ENCODE measurements around the gene SGF29.

Gene SGF29

DNA sequence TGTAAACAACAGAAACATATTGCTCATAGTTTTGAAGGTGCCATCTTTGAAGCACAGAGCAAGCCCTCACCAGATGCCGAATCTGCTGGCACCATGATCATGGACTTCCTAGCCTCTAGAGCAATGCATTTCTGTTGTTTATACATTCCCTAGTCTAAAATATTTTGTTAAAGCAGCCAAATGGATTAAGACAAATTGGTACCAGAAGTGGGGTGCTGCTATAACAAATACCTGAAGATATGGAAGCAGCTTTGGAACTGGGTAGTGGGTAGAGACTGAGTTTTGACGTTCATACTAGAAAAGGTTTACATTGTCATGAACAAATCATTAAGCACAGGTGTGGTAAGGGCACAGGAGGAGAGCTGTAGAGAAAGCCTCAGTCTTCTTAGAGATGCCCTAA lies 13.6 kb downstream of the SGF29 start:
- Mint-ChIP-seq H3K27me3 (no peaks in the 10 kb centered on the region), H3K36me3 (peaks cover 18% of the 10 kb centered on the region), H3K9me3 (peaks cover 6% of the 10 kb centered on the region), H3K27ac (no peak overlapping the region), H3K4me1 (peaks cover 11% of the 10 kb centered on the region), H3K4me3 (no peak overlapping the region)
- DNase-seq (ENCODE audit: low spot score in 2 of 2) (no peak), ATAC-seq (ENCODE audit: low read depth) (no peak)

DNA sequence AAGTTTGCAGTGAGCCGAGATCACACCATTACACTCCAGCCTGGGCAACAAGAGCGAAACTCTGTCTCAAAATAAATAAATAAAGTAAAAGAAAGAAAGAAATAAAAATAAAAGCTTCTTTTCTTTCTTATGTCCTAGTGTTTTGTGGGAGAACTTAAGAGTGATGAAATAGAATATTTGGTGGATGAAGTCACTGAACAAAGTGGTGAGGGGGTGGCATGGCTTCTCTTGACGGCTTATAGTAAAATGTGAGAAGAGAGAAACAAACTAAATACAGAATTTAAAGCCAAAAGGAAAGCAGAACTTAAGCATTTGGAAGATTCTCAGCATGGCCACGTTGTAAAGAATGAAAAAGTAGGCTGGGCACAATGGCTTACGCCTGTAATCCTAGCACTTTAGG lies 15.3 kb downstream of the SGF29 start:
- Mint-ChIP-seq H3K36me3 (peaks cover 21% of the 10 kb centered on the region), H3K27ac (no peak overlapping the region), H3K4me1 (peaks cover 18% of the 10 kb centered on the region), H3K27me3 (no peaks in the 10 kb centered on the region), H3K4me3 (no peak overlapping the region), H3K9me3 (peaks cover 6% of the 10 kb centered on the region)
- DNase-seq (ENCODE audit: low spot score in 2 of 2) (no peak), ATAC-seq (ENCODE audit: low read depth) (no peak)

- H3K4me3 Mint-ChIP-seq: no peak overlapping the region
- no peak for ATAC-seq (ENCODE audit: low read depth)
- DNase-seq (ENCODE audit: low spot score in 2 of 2): no peak
- H3K27ac Mint-ChIP-seq: no peak overlapping the region
- peaks cover 6% of the 10 kb centered on the region for H3K9me3 Mint-ChIP-seq
- H3K4me1 Mint-ChIP-seq: peaks cover 18% of the 10 kb centered on the region
- H3K36me3 Mint-ChIP-seq: peaks cover 20% of the 10 kb centered on the region
- H3K27me3 Mint-ChIP-seq: no peaks in the 10 kb centered on the region
These were observed 16.4 kb downstream of the SGF29 start for GRCh38 chr16:28569968-28570752.

DNA sequence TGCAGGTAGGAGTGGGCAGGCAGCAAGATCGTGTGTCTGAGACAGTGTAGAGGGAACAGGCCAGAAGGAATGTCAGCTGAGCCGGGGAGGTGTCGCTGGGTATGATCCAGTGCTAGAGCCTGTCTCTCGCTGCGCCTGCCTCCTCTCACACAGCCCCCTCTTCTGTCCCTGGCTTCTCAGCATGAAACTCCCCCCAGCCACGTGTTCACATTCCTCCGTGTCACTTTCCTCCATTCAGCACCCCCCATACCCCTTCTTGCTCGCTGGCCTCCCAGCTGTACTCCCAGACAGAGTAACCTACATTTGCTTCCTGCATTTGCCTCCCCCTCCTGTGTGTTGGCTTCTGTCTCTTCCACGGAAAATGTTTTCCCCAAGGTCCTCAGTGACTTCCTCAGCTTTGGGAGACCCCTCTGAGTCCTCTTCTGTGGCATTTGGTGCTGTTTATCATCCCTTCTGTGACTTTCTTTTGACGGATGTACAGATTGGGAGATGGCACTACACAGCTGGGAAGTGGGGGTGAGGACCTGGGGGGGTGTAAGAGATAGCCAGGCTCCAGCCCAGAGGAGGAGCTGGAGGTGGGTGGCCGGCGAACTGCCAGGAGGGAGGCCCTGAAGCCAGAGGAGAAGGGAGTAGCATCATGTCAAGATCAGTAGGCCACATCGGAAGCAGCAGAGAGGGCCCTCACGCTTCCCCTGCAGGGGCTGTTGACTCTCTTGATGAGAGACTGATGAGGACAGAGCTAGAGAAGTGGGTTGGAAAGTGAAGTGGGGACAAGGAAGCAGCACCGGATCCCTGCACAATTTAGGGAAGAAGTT lies 19.2 kb downstream of the SGF29 start:
- DNase-seq (ENCODE audit: low spot score in 2 of 2): no peak
- no peak for ATAC-seq (ENCODE audit: low read depth)
- no peak overlapping the region for H3K27ac Mint-ChIP-seq
- no peak overlapping the region for H3K4me3 Mint-ChIP-seq
- H3K4me1 Mint-ChIP-seq: peaks cover 14% of the 10 kb centered on the region
- no peaks in the 10 kb centered on the region for H3K9me3 Mint-ChIP-seq
- H3K36me3 Mint-ChIP-seq: peaks cover 8% of the 10 kb centered on the region
- H3K27me3 Mint-ChIP-seq: no peaks in the 10 kb centered on the region

- DNase-seq (ENCODE audit: low spot score in 2 of 2) (no peak), ATAC-seq (ENCODE audit: low read depth) (no peak)
- H3K27ac Mint-ChIP-seq: no peak overlapping the region
These were observed 20.3 kb downstream of the SGF29 start for GRCh38 chr16:28573738-28574718.

GRCh38 chr16:28574925-28575324 lies 21.2 kb downstream of the SGF29 start:
- DNase-seq (ENCODE audit: low spot score in 2 of 2): no peak
- Mint-ChIP-seq H3K4me3 (no peak overlapping the region), H3K36me3 (peaks cover 12% of the 10 kb centered on the region), H3K27me3 (no peaks in the 10 kb centered on the region), H3K9me3 (no peaks in the 10 kb centered on the region), H3K27ac (no peak overlapping the region), H3K4me1 (peaks cover 14% of the 10 kb centered on the region)
- no peak for ATAC-seq (ENCODE audit: low read depth)

More at GRCh38 chr16:28573738-28574718, 20.3 kb downstream of the SGF29 start:
- Mint-ChIP-seq H3K9me3 (no peaks in the 10 kb centered on the region), H3K36me3 (peaks cover 10% of the 10 kb centered on the region), H3K4me3 (no peak overlapping the region), H3K27me3 (no peaks in the 10 kb centered on the region), H3K4me1 (peaks cover 14% of the 10 kb centered on the region)

- Mint-ChIP-seq H3K4me1 (peaks cover 14% of the 10 kb centered on the region), H3K27me3 (no peaks in the 10 kb centered on the region), H3K9me3 (no peaks in the 10 kb centered on the region), H3K4me3 (no peak overlapping the region), H3K27ac (no peak overlapping the region), H3K36me3 (peaks cover 11% of the 10 kb centered on the region)
- ATAC-seq (ENCODE audit: low read depth) (no peak), DNase-seq (ENCODE audit: low spot score in 2 of 2) (no peak)
These were observed 21.9 kb downstream of the SGF29 start for GRCh38 chr16:28575446-28576109.

- DNase-seq (ENCODE audit: low spot score in 2 of 2) (no peak), ATAC-seq (ENCODE audit: low read depth) (no peak)
- no peaks in the 10 kb centered on the region for H3K27me3 Mint-ChIP-seq
- H3K4me3 Mint-ChIP-seq: no peak overlapping the region
- H3K9me3 Mint-ChIP-seq: no peaks in the 10 kb centered on the region
- peaks cover 30% of the 10 kb centered on the region for H3K36me3 Mint-ChIP-seq
- no peak overlapping the region for H3K27ac Mint-ChIP-seq
- no peaks in the 10 kb centered on the region for H3K4me1 Mint-ChIP-seq
These were observed 27.1 kb downstream of the SGF29 start for GRCh38 chr16:28580726-28581315.

- no peak for ATAC-seq (ENCODE audit: low read depth)
- DNase-seq (ENCODE audit: low spot score in 2 of 2): no peak
- no peaks in the 10 kb centered on the region for H3K4me1 Mint-ChIP-seq
- no peak overlapping the region for H3K27ac Mint-ChIP-seq
- peaks cover 36% of the 10 kb centered on the region for H3K36me3 Mint-ChIP-seq
- H3K27me3 Mint-ChIP-seq: no peaks in the 10 kb centered on the region
- H3K9me3 Mint-ChIP-seq: no peaks in the 10 kb centered on the region
- no peak overlapping the region for H3K4me3 Mint-ChIP-seq
These were observed 32.0 kb downstream of the SGF29 start for GRCh38 chr16:28585674-28586073.

- Mint-ChIP-seq H3K9me3 (no peaks in the 10 kb centered on the region), H3K27ac (no peak overlapping the region), H3K4me1 (no peaks in the 10 kb centered on the region), H3K4me3 (no peak overlapping the region), H3K36me3 (peaks cover 40% of the 10 kb centered on the region), H3K27me3 (no peaks in the 10 kb centered on the region)
- DNase-seq (ENCODE audit: low spot score in 2 of 2): no peak
- ATAC-seq (ENCODE audit: low read depth): no peak
These were observed 32.7 kb downstream of the SGF29 start for GRCh38 chr16:28586466-28586865.

DNA sequence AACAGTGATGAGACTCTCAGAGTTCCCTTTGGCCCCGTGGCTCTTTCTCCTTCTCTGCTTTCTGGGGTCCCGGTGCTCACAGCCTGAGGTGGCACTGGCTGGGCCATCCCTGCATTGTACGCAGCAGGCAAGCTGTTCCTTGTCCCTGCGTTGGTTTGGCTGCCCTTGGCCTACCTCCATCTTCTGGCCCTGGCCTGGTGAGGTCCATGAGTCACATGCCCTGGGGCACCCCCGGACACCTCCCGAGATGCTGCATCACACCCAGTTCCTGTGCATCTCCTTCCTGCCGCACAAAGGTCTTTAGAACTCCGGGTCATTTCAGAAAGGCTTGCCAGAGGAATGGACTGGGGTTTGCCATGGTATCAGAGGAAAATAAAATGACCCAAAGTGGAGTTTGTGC lies 33.7 kb downstream of the SGF29 start:
- no peak for DNase-seq (ENCODE audit: low spot score in 2 of 2)
- Mint-ChIP-seq H3K4me3 (no peak overlapping the region), H3K27me3 (no peaks in the 10 kb centered on the region), H3K36me3 (peaks cover 39% of the 10 kb centered on the region), H3K9me3 (no peaks in the 10 kb centered on the region), H3K4me1 (no peaks in the 10 kb centered on the region), H3K27ac (no peak overlapping the region)
- ATAC-seq (ENCODE audit: low read depth): no peak

DNA sequence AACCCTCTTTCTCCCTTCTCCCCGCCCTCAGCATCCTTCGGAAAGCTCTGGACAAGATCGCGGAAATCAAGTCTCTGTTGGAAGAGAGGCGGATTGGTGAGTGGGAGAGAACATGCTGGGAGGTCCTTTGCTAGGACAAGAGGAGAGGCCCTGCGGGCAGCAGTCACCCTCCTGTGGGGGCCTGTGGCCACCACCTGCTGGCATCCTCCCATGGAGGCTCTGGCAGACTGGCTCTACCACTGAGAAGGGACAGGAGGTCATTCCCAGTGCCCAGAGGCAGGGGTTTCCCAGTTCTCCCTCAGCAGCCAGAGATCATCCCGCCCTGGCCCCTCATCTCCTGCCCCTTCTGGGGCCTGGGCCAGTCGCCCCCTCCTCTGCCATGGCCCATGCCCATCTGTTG lies 35.3 kb downstream of the SGF29 start:
- H3K27ac Mint-ChIP-seq: no peak overlapping the region
- no peaks in the 10 kb centered on the region for H3K27me3 Mint-ChIP-seq
- no peak overlapping the region for H3K4me3 Mint-ChIP-seq
- no peaks in the 10 kb centered on the region for H3K9me3 Mint-ChIP-seq
- peaks cover 30% of the 10 kb centered on the region for H3K36me3 Mint-ChIP-seq
- DNase-seq (ENCODE audit: low spot score in 2 of 2): no peak
- H3K4me1 Mint-ChIP-seq: no peaks in the 10 kb centered on the region
- no peak for ATAC-seq (ENCODE audit: low read depth)

DNA sequence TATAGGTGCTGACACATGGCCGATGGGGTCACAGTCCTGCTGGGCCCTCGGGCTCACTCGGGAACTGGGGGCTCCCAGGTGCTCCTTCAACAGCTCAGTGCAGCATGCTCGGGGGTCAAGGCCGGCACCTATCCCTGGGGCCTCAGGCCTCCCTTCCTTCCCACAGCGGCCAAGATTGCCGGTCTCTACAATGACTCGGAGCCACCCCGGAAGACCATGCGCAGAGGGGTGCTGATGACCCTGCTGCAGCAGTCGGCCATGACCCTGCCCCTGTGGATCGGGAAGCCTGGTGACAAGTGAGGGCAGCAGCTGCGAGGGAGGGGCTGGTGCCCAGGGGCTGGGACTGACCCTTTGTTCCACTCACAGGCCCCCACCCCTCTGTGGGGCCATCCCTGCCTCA lies 36.2 kb downstream of the SGF29 start:
- no peak overlapping the region for H3K27ac Mint-ChIP-seq
- H3K4me1 Mint-ChIP-seq: no peaks in the 10 kb centered on the region
- H3K9me3 Mint-ChIP-seq: no peaks in the 10 kb centered on the region
- no peak for DNase-seq (ENCODE audit: low spot score in 2 of 2)
- H3K36me3 Mint-ChIP-seq: peaks cover 27% of the 10 kb centered on the region
- no peak overlapping the region for H3K4me3 Mint-ChIP-seq
- ATAC-seq (ENCODE audit: low read depth): no peak
- H3K27me3 Mint-ChIP-seq: no peaks in the 10 kb centered on the region

Measured in memory B cell (primary cell).